Effector memory CD8-positive, alpha-beta T cell (primary cell): ENCODE data around the gene ARHGEF33.

Experiments
- ATAC-seq: fragments of 150-1000 bp; cut with Tn5 transposase; replicated peaks from 2 replicates; pipeline ENCODE4 v1.10.0; 2021; ENCODE audit warnings: mild to moderate bottlenecking, moderate library complexity
- DNase-seq, 3 experiments: peaks; one replicate each; pipeline ENCODE4 v3.0.0; 2021
- H3K27ac Mint-ChIP-seq, 2 donors: one replicate each; pipeline ENCODE4 v1.8.0; 2022; ENCODE audit warnings: mild to moderate bottlenecking in 2 of 2, mixed read lengths in 2 of 2, moderate library complexity in 2 of 2
- H3K27me3 Mint-ChIP-seq, 2 donors: one replicate each; pipeline ENCODE4 v1.8.0; 2022; ENCODE audit warnings: mixed read lengths in 2 of 2
- H3K36me3 Mint-ChIP-seq: one replicate; pipeline ENCODE4 v1.8.0; 2022; ENCODE audit warnings: mild to moderate bottlenecking, moderate library complexity, mixed read lengths; ENCODE audit not compliant: insufficient read depth
- H3K4me1 Mint-ChIP-seq, 2 donors: one replicate each; pipeline ENCODE4 v1.8.0; 2022; ENCODE audit warnings: low read depth in 2 of 2, mixed read lengths in 2 of 2
- H3K4me3 Mint-ChIP-seq, 2 donors: one replicate each; pipeline ENCODE4 v1.8.0; 2022; ENCODE audit warnings: mild to moderate bottlenecking in 2 of 2, mixed read lengths in 2 of 2, moderate library complexity in 2 of 2
- H3K9me3 Mint-ChIP-seq, 2 donors: one replicate each; pipeline ENCODE4 v1.8.0; 2022; ENCODE audit warnings: mixed read lengths in 2 of 2

ARHGEF33 gene

DNA sequence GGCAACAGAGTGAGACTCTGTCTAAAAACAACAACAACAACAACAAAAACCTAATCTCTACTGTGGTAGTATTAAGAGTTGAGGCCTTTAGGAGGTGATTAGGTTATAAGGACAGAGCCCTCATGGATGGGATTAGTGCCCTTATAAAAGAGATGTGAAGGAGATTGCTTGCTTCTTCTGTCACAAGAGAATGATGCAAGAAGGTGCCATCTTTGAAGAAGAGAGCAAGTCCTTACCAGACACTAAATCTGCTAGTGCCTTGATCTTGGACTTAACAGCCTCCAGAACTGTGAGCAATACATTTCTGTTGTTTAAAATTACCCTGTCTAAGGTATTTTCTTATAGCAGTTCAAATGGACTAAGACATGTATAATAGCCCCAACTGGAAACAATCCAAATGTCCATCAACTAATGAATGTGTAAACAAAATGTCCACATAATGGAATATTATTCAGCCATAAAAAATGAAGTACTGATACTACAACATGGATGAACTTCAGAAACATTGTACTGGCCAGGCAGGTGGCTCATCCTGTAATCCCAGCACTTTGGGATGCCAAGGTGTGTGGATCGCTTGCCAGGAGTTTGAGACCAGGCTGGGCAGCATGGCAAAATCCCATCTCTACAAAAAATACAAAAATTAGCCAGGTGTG is 1.6 kb upstream of the ARHGEF33 start:
- DNase-seq (no peak), ATAC-seq (no peak)
- Mint-ChIP-seq H3K9me3 (no peaks in the 10 kb centered on the region), H3K27me3 (no peaks in the 10 kb centered on the region), H3K27ac (no peak overlapping the region), H3K36me3 (no peaks in the 10 kb centered on the region), H3K4me3 (no peak overlapping the region), H3K4me1 (no peaks in the 10 kb centered on the region)

DNA sequence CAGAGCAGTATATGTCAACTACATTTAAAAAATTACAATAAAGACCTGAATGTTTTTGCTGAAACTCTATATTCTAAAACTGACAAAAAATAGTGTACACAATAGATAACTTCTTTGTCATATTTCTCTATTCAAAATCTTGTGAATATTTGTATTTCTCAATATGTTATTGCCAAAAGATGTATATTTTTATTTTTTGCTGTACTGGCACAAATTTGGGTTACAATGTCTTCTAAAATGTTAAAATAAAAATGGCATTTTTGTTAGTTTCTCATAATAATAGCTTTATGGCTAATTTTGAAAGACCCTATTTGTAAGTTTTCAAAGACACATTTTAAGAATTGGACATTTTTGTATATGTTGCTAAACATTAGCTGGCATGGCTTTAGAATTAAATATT is 630 bp upstream of the ARHGEF33 start:
- H3K36me3 Mint-ChIP-seq: no peaks in the 10 kb centered on the region
- ATAC-seq: no peak
- DNase-seq: no peak
- H3K4me1 Mint-ChIP-seq: no peaks in the 10 kb centered on the region
- no peak overlapping the region for H3K4me3 Mint-ChIP-seq
- H3K27me3 Mint-ChIP-seq: no peaks in the 10 kb centered on the region
- H3K9me3 Mint-ChIP-seq: no peaks in the 10 kb centered on the region
- no peak overlapping the region for H3K27ac Mint-ChIP-seq

DNA sequence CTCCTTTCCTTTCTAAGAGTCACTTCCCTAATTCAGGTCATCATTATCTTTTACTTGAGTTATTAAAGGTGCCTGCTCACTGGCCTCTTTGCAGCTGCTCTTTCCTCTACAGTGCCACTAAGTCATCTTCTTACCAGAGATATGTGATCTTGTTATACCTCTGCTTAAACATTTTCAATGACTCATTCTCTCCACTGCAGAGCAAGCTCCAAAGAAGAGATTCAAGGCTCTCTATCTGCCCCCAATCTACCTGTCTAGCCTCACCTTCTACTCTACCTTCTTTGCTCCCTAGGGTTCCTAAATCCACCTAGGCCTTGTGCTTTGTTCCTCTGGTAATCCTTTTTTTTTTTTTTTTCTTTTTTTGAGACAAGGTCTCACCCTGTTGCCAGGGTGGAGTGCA is 3.1 kb downstream of the ARHGEF33 start:
- no peaks in the 10 kb centered on the region for H3K36me3 Mint-ChIP-seq
- no peak overlapping the region for H3K27ac Mint-ChIP-seq
- H3K27me3 Mint-ChIP-seq: peaks cover 0 to 16% of the 10 kb centered on the region in 2 donors
- no peak overlapping the region for H3K4me3 Mint-ChIP-seq
- no peaks in the 10 kb centered on the region for H3K4me1 Mint-ChIP-seq
- ATAC-seq (no peak), DNase-seq (no peak)
- H3K9me3 Mint-ChIP-seq: no peaks in the 10 kb centered on the region

GRCh38 chr2:38898256-38898655 is 8.6 kb downstream of the ARHGEF33 start:
- H3K9me3 Mint-ChIP-seq: no peaks in the 10 kb centered on the region
- ATAC-seq (no peak), DNase-seq (no peak)
- no peak overlapping the region for H3K4me3 Mint-ChIP-seq
- H3K27me3 Mint-ChIP-seq: peaks cover 0 to 21% of the 10 kb centered on the region in 2 donors
- no peaks in the 10 kb centered on the region for H3K36me3 Mint-ChIP-seq
- H3K4me1 Mint-ChIP-seq: no peaks in the 10 kb centered on the region
- no peak overlapping the region for H3K27ac Mint-ChIP-seq

GRCh38 chr2:38900726-38901125 is 11.1 kb downstream of the ARHGEF33 start:
- Mint-ChIP-seq H3K27me3 (peaks cover 0 to 21% of the 10 kb centered on the region in 2 donors), H3K36me3 (no peaks in the 10 kb centered on the region), H3K9me3 (no peaks in the 10 kb centered on the region), H3K27ac (no peak overlapping the region), H3K4me3 (no peak overlapping the region), H3K4me1 (no peaks in the 10 kb centered on the region)
- DNase-seq (no peak), ATAC-seq (no peak)

DNA sequence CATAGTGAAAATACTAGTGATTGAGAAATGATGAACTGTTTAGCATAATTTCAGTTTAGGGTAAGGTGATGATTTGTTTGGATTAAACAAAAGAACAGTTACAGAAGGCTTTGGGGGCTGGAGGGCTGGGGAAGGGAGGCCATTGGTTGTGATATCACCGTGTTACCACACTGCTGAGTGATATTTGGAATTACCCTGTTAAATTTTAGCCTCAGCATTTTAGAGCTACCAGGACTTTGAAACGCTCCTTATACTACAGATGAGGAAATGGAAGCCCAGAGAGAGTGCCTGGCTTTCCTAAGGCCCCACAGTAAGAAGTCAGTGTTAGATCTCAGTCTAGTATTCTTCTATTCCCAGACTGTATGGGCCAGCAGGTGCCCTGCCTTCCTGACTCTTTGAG is 15.6 kb downstream of the ARHGEF33 start:
- Mint-ChIP-seq H3K9me3 (no peaks in the 10 kb centered on the region), H3K4me1 (no peaks in the 10 kb centered on the region), H3K27me3 (no peaks in the 10 kb centered on the region), H3K27ac (no peak overlapping the region), H3K4me3 (no peak overlapping the region), H3K36me3 (no peaks in the 10 kb centered on the region)
- ATAC-seq (no peak), DNase-seq (no peak)

- no peaks in the 10 kb centered on the region for H3K9me3 Mint-ChIP-seq
- no peaks in the 10 kb centered on the region for H3K4me1 Mint-ChIP-seq
- no peak overlapping the region for H3K27ac Mint-ChIP-seq
- no peaks in the 10 kb centered on the region for H3K36me3 Mint-ChIP-seq
- H3K27me3 Mint-ChIP-seq: no peaks in the 10 kb centered on the region
- ATAC-seq (no peak), DNase-seq (no peak)
- no peak overlapping the region for H3K4me3 Mint-ChIP-seq
These were observed 17.6 kb downstream of the ARHGEF33 start for GRCh38 chr2:38907242-38907641.

GRCh38 chr2:38907743-38908562 is 18.3 kb downstream of the ARHGEF33 start:
- peak; percentile 27 for ATAC-seq
- H3K9me3 Mint-ChIP-seq: no peaks in the 10 kb centered on the region

GRCh38 chr2:38909872-38910271 is 20.2 kb downstream of the ARHGEF33 start:
- Mint-ChIP-seq H3K9me3 (no peaks in the 10 kb centered on the region), H3K36me3 (no peaks in the 10 kb centered on the region), H3K4me3 (no peak overlapping the region), H3K27ac (no peak overlapping the region), H3K4me1 (no peaks in the 10 kb centered on the region), H3K27me3 (no peaks in the 10 kb centered on the region)
- DNase-seq (no peak), ATAC-seq (no peak)

More at GRCh38 chr2:38907743-38908562, 18.3 kb downstream of the ARHGEF33 start:
- H3K36me3 Mint-ChIP-seq: no peaks in the 10 kb centered on the region
- H3K4me3 Mint-ChIP-seq: no peak overlapping the region
- DNase-seq: no peak
- no peaks in the 10 kb centered on the region for H3K27me3 Mint-ChIP-seq
- peak overlapping the region in 1 of 2 donors; percentile 51 for H3K27ac Mint-ChIP-seq
- H3K4me1 Mint-ChIP-seq: no peaks in the 10 kb centered on the region

GRCh38 chr2:38911191-38911590 is 21.5 kb downstream of the ARHGEF33 start:
- H3K27ac Mint-ChIP-seq: no peak overlapping the region

GRCh38 chr2:38912619-38913018 is 22.9 kb downstream of the ARHGEF33 start:
- no peak for DNase-seq

More at GRCh38 chr2:38911191-38911590, 21.5 kb downstream of the ARHGEF33 start:
- H3K9me3 Mint-ChIP-seq: no peaks in the 10 kb centered on the region
- no peaks in the 10 kb centered on the region for H3K4me1 Mint-ChIP-seq
- H3K27me3 Mint-ChIP-seq: no peaks in the 10 kb centered on the region
- ATAC-seq: no peak
- H3K36me3 Mint-ChIP-seq: no peaks in the 10 kb centered on the region
- no peak overlapping the region for H3K4me3 Mint-ChIP-seq
- DNase-seq: no peak

DNA sequence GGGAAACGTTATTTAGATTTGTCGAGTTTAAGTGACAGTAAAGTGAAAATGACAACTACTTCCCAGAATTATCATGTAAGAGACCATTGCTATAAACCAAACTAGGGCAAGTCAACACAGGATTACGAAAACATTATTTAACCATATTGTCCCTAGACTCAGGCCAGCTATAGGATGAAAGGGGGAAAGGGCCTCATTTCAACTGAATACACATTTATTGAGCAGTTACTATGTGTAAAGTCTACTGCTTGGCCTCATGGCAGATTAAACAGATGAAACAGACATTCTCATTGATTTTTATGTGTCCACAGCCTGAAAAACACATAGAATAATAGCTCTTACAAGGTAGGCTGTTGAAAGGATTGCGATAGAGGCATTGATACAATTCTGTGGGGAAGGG is 32.7 kb downstream of the ARHGEF33 start:
- no peaks in the 10 kb centered on the region for H3K4me1 Mint-ChIP-seq

More at GRCh38 chr2:38912619-38913018, 22.9 kb downstream of the ARHGEF33 start:
- ATAC-seq: no peak
- H3K9me3 Mint-ChIP-seq: no peaks in the 10 kb centered on the region
- no peak overlapping the region for H3K27ac Mint-ChIP-seq
- H3K36me3 Mint-ChIP-seq: no peaks in the 10 kb centered on the region
- no peak overlapping the region for H3K4me3 Mint-ChIP-seq
- H3K4me1 Mint-ChIP-seq: no peaks in the 10 kb centered on the region
- H3K27me3 Mint-ChIP-seq: no peaks in the 10 kb centered on the region

DNA sequence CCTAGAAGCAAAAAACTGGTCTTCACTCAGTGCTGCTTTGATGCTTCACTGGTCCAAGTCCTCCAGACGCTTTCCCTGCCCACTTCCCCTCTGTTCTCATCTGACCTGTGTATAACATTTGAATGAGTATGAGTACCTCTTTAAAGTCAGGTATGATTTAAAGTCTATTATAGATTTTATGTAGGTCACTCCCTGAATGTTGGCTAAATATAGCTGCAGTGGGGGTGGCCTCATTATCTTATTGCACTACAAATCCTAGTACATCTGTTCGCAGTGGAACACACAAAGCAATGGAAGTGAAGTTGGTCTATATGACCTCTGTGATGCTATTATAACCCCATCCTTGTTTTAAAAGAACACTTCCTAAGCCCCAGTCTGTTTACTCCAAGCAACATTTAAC is 33.2 kb downstream of the ARHGEF33 start:
- ATAC-seq: no peak

More for the DNA sequence above, 32.7 kb downstream of the ARHGEF33 start:
- no peak overlapping the region for H3K27ac Mint-ChIP-seq
- H3K27me3 Mint-ChIP-seq: peaks cover 0 to 6% of the 10 kb centered on the region in 2 donors
- no peaks in the 10 kb centered on the region for H3K9me3 Mint-ChIP-seq
- no peaks in the 10 kb centered on the region for H3K36me3 Mint-ChIP-seq
- H3K4me3 Mint-ChIP-seq: no peak overlapping the region
- DNase-seq (no peak), ATAC-seq (no peak)

DNA sequence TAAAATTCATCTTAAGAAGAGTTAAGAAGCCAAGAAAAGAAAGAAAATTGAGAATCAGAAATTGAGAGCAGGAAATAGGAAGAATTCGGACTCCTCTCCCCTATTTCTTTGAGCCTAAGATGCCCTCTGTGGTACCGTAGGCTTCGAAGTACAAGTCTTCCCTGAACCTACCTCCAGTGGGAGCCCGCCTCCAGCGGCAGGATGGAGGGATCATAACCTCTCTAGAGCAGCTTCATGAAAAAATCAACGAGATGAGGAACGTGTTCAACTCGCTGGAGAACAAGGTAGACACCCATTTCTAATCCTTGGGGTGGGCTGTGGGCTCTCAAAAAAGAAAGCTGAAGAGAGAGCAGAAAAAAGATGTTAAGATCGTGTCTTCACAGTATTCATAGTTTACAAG is 36.3 kb downstream of the ARHGEF33 start:
- Mint-ChIP-seq H3K4me3 (no peak overlapping the region), H3K27ac (no peak overlapping the region), H3K36me3 (peaks cover 3% of the 10 kb centered on the region), H3K9me3 (no peaks in the 10 kb centered on the region), H3K27me3 (peaks cover 0 to 6% of the 10 kb centered on the region in 2 donors), H3K4me1 (no peaks in the 10 kb centered on the region)
- DNase-seq: no peak
- ATAC-seq: no peak

More for the DNA sequence above, 33.2 kb downstream of the ARHGEF33 start:
- Mint-ChIP-seq H3K4me3 (no peak overlapping the region), H3K27me3 (peaks cover 0 to 6% of the 10 kb centered on the region in 2 donors), H3K4me1 (no peaks in the 10 kb centered on the region), H3K36me3 (no peaks in the 10 kb centered on the region), H3K27ac (no peak overlapping the region), H3K9me3 (no peaks in the 10 kb centered on the region)
- DNase-seq: no peak
